Endothelial cell of umbilical vein (primary cell): ENCODE measurements around the gene KRTAP10-5. TPM values are rescaled to one million over a fixed set of nuclear protein-coding genes. Genes with fewer than 3 reads are reported as not detected.

Experiments
- BruUV-seq: library from RNA; stranded (reverse); fragments of 400-500 nt; replicated peaks from 2 replicates; lab custom pipeline; 2021; lab: Mats Ljungman, UMichigan
- CTCF ChIA-PET: fragments of 300-600, 350-600 bp; sonication (Branson Sonifier 250); formaldehyde crosslinking; loops from one replicate; lab custom pipeline; 2021; ENCODE audit warnings: antibody characterized with exemption, inconsistent platforms; lab: Charles Lee
- POLR2A ChIA-PET: fragments of 300-600, 350-600 bp; sonication (Branson Sonifier 250); formaldehyde crosslinking; loops from one replicate; lab custom pipeline; 2021; ENCODE audit warnings: antibody characterized with exemption, inconsistent platforms; lab: Charles Lee
- DNase-seq: peaks from one replicate; pipeline ENCODE4 v3.0.0-alpha.2; 2011; ENCODE audit warnings: low read depth, low spot score
- FAIRE-seq: peaks from 2 replicates; lab custom pipeline; 2011; peaks lifted over from hg19 to GRCh38; lab: Jason Lieb, UNC
- H2AFZ ChIP-seq: 2 replicates; pipeline ENCODE4 v1.6.0; 2012; ENCODE audit warnings: low read depth, low read length, control low read depth, inconsistent platforms
- H3K27ac ChIP-seq: 2 replicates; pipeline ENCODE4 v1.5.1; 2011; ENCODE audit warnings: low read depth, mild to moderate bottlenecking, control low read depth, low read length, moderate library complexity; ENCODE audit not compliant: insufficient read depth
- H3K27me3 ChIP-seq, 2 experiments: 2 replicates each; pipeline versions ENCODE4 v1.6.0 to v1.6.1; 2011; ENCODE audit warnings: low read length in 2 of 2, mixed read lengths in 1 of 2; ENCODE audit not compliant: control insufficient read depth in 2 of 2, insufficient read depth in 2 of 2
- H3K36me3 ChIP-seq, 2 experiments: 2 replicates in 1 of 2; 3 replicates in 1 of 2; pipeline ENCODE4 v1.5.1; 2011; ENCODE audit warnings: low read length in 2 of 2, mild to moderate bottlenecking in 1 of 2, moderate library complexity in 1 of 2; ENCODE audit not compliant: control insufficient read depth in 2 of 2, insufficient read depth in 2 of 2; ENCODE audit errors: extremely low read depth in 1 of 2
- H3K4me1 ChIP-seq: 3 replicates; pipeline ENCODE4 v1.5.1; 2011; ENCODE audit warnings: mild to moderate bottlenecking, low read length; ENCODE audit not compliant: control insufficient read depth, insufficient read depth; ENCODE audit errors: extremely low read depth
- H3K4me2 ChIP-seq: 2 replicates; pipeline ENCODE4 v1.6.1; 2011; ENCODE audit warnings: low read length, control low read depth, mixed read lengths; ENCODE audit not compliant: insufficient read depth
- H3K4me3 ChIP-seq, 3 experiments: fragments of 200-600 bp in 1 of 3; sonication (generic), shearing (Covaris generic) in 1 of 3; replicated peaks in 1 of 3; 2 replicates each; pipeline ENCODE4 v1.5.1; 2011 to 2016; ENCODE audit warnings: control low read depth in 3 of 3, low read length in 3 of 3, mild to moderate bottlenecking in 2 of 3, inconsistent platforms in 1 of 3, low read depth in 1 of 3, moderate library complexity in 1 of 3; ENCODE audit not compliant: insufficient read depth in 1 of 3
- H3K79me2 ChIP-seq: 2 replicates; pipeline ENCODE4 v1.6.0; 2012; ENCODE audit warnings: low read length, inconsistent platforms; ENCODE audit not compliant: control insufficient read depth, insufficient read depth
- H3K9ac ChIP-seq: replicated peaks from 2 replicates; pipeline ENCODE3; 2011; ENCODE audit warnings: low read length, control low read depth; ENCODE audit not compliant: insufficient read depth; ENCODE audit errors: extremely low read depth
- H3K9me1 ChIP-seq: replicated peaks from 3 replicates; pipeline ENCODE4 v1.6.0; 2011; ENCODE audit warnings: mild to moderate bottlenecking, low read length; ENCODE audit not compliant: control insufficient read depth, insufficient read depth; ENCODE audit errors: extremely low read depth
- H3K9me3 ChIP-seq: replicated peaks from 2 replicates; pipeline ENCODE4 v1.5.1; 2012; ENCODE audit warnings: low read length, inconsistent platforms; ENCODE audit not compliant: control insufficient read depth, insufficient read depth
- H4K20me1 ChIP-seq: replicated peaks from 2 replicates; pipeline ENCODE3; 2011; ENCODE audit warnings: mild to moderate bottlenecking, low read length; ENCODE audit not compliant: control insufficient read depth, insufficient read depth; ENCODE audit errors: extremely low read depth
- EZH2 ChIP-seq: IDR thresholded peaks from 2 replicates; pipeline ENCODE4 v1.6.1; 2012; ENCODE audit warnings: borderline replicate concordance, low read depth, mild to moderate bottlenecking, moderate library complexity, low read length, inconsistent platforms; ENCODE audit not compliant: severe bottlenecking
- FOS ChIP-seq: IDR thresholded peaks from 2 replicates; pipeline ENCODE4 v1.6.1; 2011; ENCODE audit warnings: mild to moderate bottlenecking, low read length, moderate library complexity, borderline replicate concordance; ENCODE audit not compliant: insufficient read depth
- GATA2 ChIP-seq: IDR thresholded peaks from 2 replicates; pipeline ENCODE4 v1.7.0; 2011; ENCODE audit warnings: low read depth, mild to moderate bottlenecking, moderate library complexity, mixed read lengths, low read length; ENCODE audit not compliant: insufficient read length, insufficient read depth
- JUN ChIP-seq: IDR thresholded peaks from 2 replicates; pipeline ENCODE4 v1.6.1; 2011; ENCODE audit warnings: borderline replicate concordance, low read depth; ENCODE audit not compliant: insufficient read length, insufficient read depth
- MYC ChIP-seq: IDR thresholded peaks from one replicate; pipeline ENCODE4 v1.6.1; 2011; ENCODE audit warnings: mild to moderate bottlenecking, low read depth, low read length
- POLR2A ChIP-seq: IDR thresholded peaks from 2 replicates; pipeline ENCODE4 v1.6.1; 2012; ENCODE audit warnings: low read depth, mild to moderate bottlenecking, control low read depth, low read length
- POLR2AphosphoS5 ChIP-seq: IDR thresholded peaks from 2 replicates; pipeline ENCODE4 v1.6.1; 2012; ENCODE audit warnings: low read depth, mild to moderate bottlenecking, control low read depth, low read length, moderate library complexity; ENCODE audit not compliant: insufficient read depth
- dilution Hi-C: fragments of 300-500 bp; cut with MboI; formaldehyde crosslinking; loops from one replicate; pipeline ENCODE4 v1.15.0; 2019; ENCODE audit warnings: low sequenced_read_pairs; ENCODE audit not compliant: extremely low pct_ligation_motif_present
- intact Hi-C: fragments of 100-400 bp; cut with micrococcal nuclease; formaldehyde crosslinking; loops from one replicate; pipeline ENCODE4 v1.10.0; 2022
- polyA plus RNA-seq, 4 experiments: library from polyadenylated mRNA; depleted of rRNA in 3 of 4; stranded (reverse) in 3 of 4; unstranded in 1 of 4; fragments of >200 nt; gene quantifications; 2 replicates each; pipeline versions ENCODE4 v1.2.1 to v1.2.3, GENCODE V29; 2011 to 2012; ENCODE audit warnings: missing spikeins in 1 of 4
- total RNA-seq: library from RNA; stranded (reverse); gene quantifications from 2 replicates; pipeline ENCODE4 v1.2.3, GENCODE V29; 2021
- TF ChIP-seq, protein P1 (sequence below): IDR thresholded peaks from 2 replicates; pipeline ENCODE4 v1.6.1; 2011; ENCODE audit not compliant: insufficient read depth, insufficient read length
- TF ChIP-seq, protein P2 (sequence below), 2 donors: IDR thresholded peaks; 1 replicate in 1 of 2; 2 replicates in 1 of 2; pipeline ENCODE4 v1.5.1; 2011; ENCODE audit warnings: low read length in 2 of 2, mild to moderate bottlenecking in 2 of 2, moderate library complexity in 2 of 2, control low read depth in 1 of 2, inconsistent platforms in 1 of 2, low read depth in 1 of 2; ENCODE audit not compliant: insufficient read depth in 1 of 2; ENCODE audit errors: extremely low read depth in 1 of 2

KRTAP10-5 gene
- total and polyA plus RNA-seq, 2 donors (not counting 3 experiments of a cell fraction or from before 2014, with no cell fraction given): not detected

DNA sequence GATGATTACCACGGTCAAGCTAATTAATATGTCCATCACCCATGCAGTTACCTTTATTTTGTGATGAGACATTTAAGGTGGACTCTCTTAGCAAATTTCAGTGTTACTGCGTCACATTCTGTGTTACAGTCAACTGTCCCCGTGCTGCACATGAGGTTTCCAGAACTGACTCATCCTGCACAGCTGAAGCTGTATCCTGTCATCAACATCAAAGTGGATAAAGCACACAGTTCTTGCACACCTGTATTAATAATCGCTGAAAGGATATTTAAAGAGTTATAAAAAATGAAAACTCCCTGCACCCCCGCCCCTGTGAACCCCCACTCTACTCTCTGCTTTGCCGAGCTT is 3.4 kb upstream of the KRTAP10-5 start:
- Histone ChIP-seq H3K27ac (no peak overlapping the region), H3K9me1 (no peaks in the 10 kb centered on the region), H3K4me1 (no peaks in the 10 kb centered on the region), H3K9ac (no peak overlapping the region), H2AFZ (no peak overlapping the region), H3K4me3 (no peak overlapping the region), H3K36me3 (no peaks in the 10 kb centered on the region), H3K27me3 (peaks cover 3 to 8% of the 10 kb centered on the region in 2 experiments), H4K20me1 (no peaks in the 10 kb centered on the region), H3K79me2 (no peaks in the 10 kb centered on the region), H3K9me3 (no peaks in the 10 kb centered on the region), H3K4me2 (no peak overlapping the region)
- dilution Hi-C loops: no loop called here
- ChIA-PET CTCF (no interaction called here), POLR2A (no interaction called here)
- FAIRE-seq: no peak
- no peak for TF ChIP-seq JUN
- no peak for TF ChIP-seq MYC
- TF ChIP-seq GATA2: no peak
- no peak for TF ChIP-seq POLR2A
- no peak for TF ChIP-seq EZH2
- TF ChIP-seq, protein P1, sequence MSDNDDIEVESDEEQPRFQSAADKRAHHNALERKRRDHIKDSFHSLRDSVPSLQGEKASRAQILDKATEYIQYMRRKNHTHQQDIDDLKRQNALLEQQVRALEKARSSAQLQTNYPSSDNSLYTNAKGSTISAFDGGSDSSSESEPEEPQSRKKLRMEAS: no peak
- TF ChIP-seq POLR2AphosphoS5: no peak
- TF ChIP-seq FOS: no peak
- TF ChIP-seq, protein P2, sequence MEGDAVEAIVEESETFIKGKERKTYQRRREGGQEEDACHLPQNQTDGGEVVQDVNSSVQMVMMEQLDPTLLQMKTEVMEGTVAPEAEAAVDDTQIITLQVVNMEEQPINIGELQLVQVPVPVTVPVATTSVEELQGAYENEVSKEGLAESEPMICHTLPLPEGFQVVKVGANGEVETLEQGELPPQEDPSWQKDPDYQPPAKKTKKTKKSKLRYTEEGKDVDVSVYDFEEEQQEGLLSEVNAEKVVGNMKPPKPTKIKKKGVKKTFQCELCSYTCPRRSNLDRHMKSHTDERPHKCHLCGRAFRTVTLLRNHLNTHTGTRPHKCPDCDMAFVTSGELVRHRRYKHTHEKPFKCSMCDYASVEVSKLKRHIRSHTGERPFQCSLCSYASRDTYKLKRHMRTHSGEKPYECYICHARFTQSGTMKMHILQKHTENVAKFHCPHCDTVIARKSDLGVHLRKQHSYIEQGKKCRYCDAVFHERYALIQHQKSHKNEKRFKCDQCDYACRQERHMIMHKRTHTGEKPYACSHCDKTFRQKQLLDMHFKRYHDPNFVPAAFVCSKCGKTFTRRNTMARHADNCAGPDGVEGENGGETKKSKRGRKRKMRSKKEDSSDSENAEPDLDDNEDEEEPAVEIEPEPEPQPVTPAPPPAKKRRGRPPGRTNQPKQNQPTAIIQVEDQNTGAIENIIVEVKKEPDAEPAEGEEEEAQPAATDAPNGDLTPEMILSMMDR (IDR thresholded peaks at IDR 0.05; ENCODE audit: extremely low read depth in 1 of 2, insufficient read depth in 1 of 2, low read depth in 1 of 2, low read length in 2 of 2): no peak
- intact Hi-C loops: no loop called here
- DNase-seq: no peak
- no TSS peak for BruUV-seq
